HCT116 (cell line): Measurements from ENCODE around the gene LHFPL6.

Experiments used
- CBX3 ChIP-seq: IDR thresholded peaks from 2 replicates; pipeline ENCODE4 v1.6.1; 2012; ENCODE audit warnings: low read depth
- EZH2 ChIP-seq: fragments of 200-600 bp; sonication (generic); IDR thresholded peaks from 2 replicates; pipeline ENCODE4 v1.6.1; 2017; ENCODE audit warnings: antibody characterized with exemption, mixed run types
- EZH2phosphoT487 ChIP-seq: fragments of 200-600 bp; IDR thresholded peaks from 2 replicates; pipeline ENCODE4 v1.6.1; 2018; ENCODE audit warnings: antibody characterized with exemption, borderline replicate concordance
- MAX ChIP-seq: IDR thresholded peaks from 2 replicates; pipeline ENCODE4 v1.6.1; 2012
- POLR2A ChIP-seq: IDR thresholded peaks from 2 replicates; pipeline ENCODE4 v1.7.0; 2011; ENCODE audit warnings: borderline replicate concordance; ENCODE audit not compliant: insufficient read depth, insufficient read length; ENCODE audit errors: extremely low read depth
- POLR2AphosphoS5 ChIP-seq: IDR thresholded peaks from 2 replicates; pipeline ENCODE4 v1.6.1; 2011; ENCODE audit warnings: mild to moderate bottlenecking, low read depth, low read length, moderate library complexity
- REST ChIP-seq: IDR thresholded peaks from 2 replicates; pipeline ENCODE4 v1.6.1; 2012; ENCODE audit warnings: low read depth
- TF ChIP-seq, protein P1 (sequence below), 3 experiments: fragments of 200-600 bp in 1 of 3; sonication (generic) in 1 of 3; IDR thresholded peaks in 2 of 3; conservative IDR thresholded peaks in 1 of 3; 2 replicates each; pipeline ENCODE4 v1.5.1; 2012 to 2017; ENCODE audit warnings: low read depth in 2 of 3, low read length in 2 of 3, antibody characterized with exemption in 1 of 3, borderline replicate concordance in 1 of 3, control low read depth in 1 of 3, mild to moderate bottlenecking in 1 of 3, mixed read lengths in 1 of 3, mixed run types in 1 of 3, moderate library complexity in 1 of 3; ENCODE audit not compliant: insufficient read depth in 1 of 3

GRCh38 chr13:39362652-39363381 lies 240.2 kb downstream of the LHFPL6 start:
- no peak for TF ChIP-seq MAX
- TF ChIP-seq POLR2AphosphoS5: no peak
- TF ChIP-seq, protein P1, sequence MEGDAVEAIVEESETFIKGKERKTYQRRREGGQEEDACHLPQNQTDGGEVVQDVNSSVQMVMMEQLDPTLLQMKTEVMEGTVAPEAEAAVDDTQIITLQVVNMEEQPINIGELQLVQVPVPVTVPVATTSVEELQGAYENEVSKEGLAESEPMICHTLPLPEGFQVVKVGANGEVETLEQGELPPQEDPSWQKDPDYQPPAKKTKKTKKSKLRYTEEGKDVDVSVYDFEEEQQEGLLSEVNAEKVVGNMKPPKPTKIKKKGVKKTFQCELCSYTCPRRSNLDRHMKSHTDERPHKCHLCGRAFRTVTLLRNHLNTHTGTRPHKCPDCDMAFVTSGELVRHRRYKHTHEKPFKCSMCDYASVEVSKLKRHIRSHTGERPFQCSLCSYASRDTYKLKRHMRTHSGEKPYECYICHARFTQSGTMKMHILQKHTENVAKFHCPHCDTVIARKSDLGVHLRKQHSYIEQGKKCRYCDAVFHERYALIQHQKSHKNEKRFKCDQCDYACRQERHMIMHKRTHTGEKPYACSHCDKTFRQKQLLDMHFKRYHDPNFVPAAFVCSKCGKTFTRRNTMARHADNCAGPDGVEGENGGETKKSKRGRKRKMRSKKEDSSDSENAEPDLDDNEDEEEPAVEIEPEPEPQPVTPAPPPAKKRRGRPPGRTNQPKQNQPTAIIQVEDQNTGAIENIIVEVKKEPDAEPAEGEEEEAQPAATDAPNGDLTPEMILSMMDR (IDR thresholded peaks at IDR 0.05 in 2 of 3, conservative IDR thresholded peaks at IDR 0.05 in 1 of 3; ENCODE audit: borderline replicate concordance in 1 of 3, insufficient read depth in 1 of 3, low read depth in 2 of 3, low read length in 2 of 3): no peak
- no peak for TF ChIP-seq EZH2
- TF ChIP-seq CBX3: no peak
- TF ChIP-seq EZH2phosphoT487: no peak
- TF ChIP-seq REST: no peak
- no peak for TF ChIP-seq POLR2A
